ENCODE data around the gene DPEP1.
"Not testable (repeated sequence)": the region's sequence is repeated elsewhere in the genome, so short reads cannot be mapped to it uniquely, and the experiment has no call there.

The DPEP1 gene

DNA sequence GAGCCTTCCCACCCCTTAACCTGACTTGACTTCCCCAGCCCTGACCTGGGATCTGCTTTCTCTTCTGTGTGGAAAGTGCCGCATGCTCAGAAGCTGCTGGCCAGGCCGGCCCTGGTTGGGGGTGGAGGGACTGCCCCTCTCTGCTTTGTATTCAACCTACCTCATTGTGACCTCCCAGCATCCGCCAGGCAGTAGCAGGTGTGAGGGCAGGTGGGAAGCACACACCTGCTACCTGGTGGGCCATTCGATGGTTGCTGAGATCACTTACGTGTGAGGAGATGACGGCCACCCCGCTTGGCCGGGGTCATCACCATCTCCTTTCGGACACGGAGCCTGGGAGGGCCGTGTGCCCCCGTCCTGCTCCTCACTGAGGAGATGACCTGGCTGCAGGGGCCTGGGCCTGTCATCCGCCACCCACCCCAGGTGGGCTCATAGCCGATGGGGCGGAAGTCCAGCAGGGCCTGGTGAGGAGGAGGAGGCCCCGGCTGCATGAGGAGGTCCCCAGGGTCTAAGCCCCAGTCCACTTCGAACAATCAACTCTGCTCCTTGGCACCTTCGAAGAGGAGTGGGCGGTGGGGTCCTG lies 30.7 kb upstream of the DPEP1 start:
- TF ChIP-seq, protein P1, sequence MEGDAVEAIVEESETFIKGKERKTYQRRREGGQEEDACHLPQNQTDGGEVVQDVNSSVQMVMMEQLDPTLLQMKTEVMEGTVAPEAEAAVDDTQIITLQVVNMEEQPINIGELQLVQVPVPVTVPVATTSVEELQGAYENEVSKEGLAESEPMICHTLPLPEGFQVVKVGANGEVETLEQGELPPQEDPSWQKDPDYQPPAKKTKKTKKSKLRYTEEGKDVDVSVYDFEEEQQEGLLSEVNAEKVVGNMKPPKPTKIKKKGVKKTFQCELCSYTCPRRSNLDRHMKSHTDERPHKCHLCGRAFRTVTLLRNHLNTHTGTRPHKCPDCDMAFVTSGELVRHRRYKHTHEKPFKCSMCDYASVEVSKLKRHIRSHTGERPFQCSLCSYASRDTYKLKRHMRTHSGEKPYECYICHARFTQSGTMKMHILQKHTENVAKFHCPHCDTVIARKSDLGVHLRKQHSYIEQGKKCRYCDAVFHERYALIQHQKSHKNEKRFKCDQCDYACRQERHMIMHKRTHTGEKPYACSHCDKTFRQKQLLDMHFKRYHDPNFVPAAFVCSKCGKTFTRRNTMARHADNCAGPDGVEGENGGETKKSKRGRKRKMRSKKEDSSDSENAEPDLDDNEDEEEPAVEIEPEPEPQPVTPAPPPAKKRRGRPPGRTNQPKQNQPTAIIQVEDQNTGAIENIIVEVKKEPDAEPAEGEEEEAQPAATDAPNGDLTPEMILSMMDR (IDR thresholded peaks at IDR 0.05; ENCODE audit: extremely low read depth, missing control alignments): no peak
- DNase-seq (ENCODE audit: low spot score): no peak

DNA sequence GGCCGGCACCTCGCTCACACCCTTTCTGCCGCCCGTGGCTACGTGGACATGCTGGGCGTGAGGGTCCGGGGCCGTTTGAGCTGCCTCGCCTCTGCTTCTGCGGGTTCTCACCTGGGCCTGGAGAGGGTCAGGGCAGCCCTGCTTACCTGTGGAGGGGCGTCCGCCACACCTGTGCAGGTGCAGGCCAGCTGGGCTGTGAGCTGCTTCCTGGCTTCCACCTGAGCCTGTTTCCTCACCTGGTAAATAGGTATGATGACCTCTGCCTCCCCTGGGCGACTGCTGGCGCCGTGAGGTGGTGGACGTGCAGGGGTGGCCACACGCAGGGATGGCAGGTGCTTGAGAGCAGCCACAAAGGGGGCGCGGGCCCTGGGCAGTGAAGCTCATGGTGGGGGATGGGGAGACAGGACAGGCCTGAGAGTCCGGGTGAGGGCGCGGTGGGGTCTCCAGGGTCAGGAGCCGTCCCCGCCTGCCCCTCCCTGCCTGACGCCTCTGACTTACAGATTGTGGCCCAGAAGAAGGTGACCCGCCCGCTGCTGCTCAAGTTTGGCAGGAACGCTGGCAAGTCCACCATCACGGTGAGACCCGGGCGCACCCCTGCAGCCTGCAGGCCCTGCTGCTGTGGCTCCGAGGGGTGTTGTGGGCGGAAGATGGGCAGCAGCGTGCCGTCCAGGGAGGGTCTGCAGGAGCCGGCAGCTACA lies 30.1 kb upstream of the DPEP1 start:
- DNase-seq (ENCODE audit: low spot score): no peak
- TF ChIP-seq, protein P1 (IDR thresholded peaks at IDR 0.05; ENCODE audit: extremely low read depth, missing control alignments): no peak

DNA sequence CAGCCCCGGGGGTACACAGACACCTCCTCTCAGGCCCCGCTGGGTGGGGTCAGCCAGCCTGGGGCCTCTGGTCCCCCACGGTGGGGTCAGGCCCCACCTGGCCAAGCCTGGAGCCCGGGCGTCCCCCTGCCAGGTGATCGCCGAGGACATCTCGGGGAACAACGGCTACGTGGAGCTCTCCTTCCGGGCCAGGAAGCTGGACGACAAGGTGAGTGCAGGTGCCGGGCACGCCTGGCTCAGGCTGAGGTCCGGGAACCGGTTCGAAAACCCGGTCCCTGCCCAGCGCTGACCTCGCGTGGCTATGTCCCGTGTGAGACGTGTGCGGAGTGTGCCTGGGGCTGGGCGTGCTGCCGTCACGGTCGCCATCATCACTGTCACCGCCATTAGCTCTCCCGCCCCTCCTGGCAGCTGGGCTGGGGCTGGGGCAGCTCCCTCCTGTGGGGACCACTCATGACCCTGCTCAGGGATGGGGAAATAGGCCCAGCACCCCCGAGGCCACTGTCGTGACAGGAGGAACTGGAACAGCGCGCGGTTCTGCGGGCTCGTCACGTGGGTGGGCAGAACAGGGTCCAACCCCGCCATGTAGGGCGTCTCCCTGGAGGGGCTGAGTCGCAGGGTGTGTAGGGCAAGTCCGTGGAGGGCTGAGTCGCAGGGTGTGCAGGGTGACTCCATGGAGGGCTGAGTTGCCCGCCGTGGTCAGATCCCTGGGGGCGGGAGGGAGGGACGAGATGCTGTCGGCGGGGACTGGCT lies 29.4 kb upstream of the DPEP1 start:
- TF ChIP-seq, protein P1 (IDR thresholded peaks at IDR 0.05; ENCODE audit: extremely low read depth, missing control alignments): no peak

DNA sequence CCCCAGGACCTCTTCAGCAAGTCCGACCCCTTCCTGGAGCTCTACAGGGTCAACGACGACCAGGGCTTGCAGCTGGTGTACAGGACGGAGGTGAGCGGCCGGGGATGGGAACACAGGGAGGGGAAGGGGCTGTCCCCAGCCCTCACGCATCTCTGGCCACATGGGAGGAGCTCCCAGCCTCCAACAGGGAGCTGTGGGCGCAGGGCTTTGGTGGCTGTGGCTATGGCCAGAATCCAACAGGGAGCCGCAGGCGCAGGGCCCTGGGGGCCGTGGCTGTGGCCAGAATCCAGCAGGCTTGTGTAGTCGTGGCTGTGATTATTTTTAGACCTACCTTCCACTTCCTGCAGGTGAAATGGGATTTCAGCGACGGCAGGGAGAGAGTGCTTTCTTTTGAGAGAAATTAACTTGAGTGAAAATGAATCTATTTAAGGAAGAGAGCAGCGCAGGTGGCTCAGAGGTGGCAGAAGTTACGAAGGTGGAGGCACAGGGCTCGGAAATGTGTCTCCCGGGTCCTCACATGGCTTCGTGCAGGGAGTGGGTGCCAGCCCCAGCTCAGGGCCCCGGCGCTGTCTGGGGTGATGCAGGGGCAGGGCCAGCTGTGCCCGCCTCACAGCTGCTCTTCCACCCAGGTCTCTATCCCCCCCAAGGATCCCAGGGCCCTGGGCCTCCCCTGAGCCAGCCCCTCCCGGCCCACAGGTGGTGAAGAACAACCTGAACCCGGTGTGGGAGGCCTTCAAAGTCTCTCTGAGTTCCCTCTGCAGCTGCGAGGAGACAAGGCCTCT lies 28.5 kb upstream of the DPEP1 start:
- no peak for DNase-seq (ENCODE audit: low spot score)
- TF ChIP-seq, protein P1 (IDR thresholded peaks at IDR 0.05; ENCODE audit: extremely low read depth, missing control alignments): no peak

More for the DNA sequence above, 29.4 kb upstream of the DPEP1 start:
- no peak for DNase-seq (ENCODE audit: low spot score)

DNA sequence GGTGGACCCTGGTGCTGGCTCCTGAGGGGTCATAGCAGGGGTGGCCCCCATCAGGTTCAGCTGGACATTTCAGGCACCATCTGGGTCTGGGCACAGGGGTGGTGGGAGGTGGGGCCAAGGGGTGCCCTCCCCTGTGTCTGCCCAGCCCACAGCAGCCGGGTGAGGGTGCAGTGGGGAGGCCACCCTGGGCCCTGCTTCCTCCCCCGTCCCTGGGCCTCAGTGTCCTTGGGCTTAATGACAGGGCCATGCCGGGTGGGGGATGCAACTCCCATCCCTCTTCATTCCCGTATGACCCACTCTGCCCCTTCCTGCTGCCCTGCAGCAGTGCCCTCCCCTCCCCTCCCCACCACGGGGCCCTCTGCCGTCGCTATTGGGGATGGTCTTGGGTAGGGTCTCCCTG lies 27.2 kb upstream of the DPEP1 start:
- TF ChIP-seq, protein P1 (IDR thresholded peaks at IDR 0.05; ENCODE audit: extremely low read depth, missing control alignments): no peak
- DNase-seq (ENCODE audit: low spot score): no peak

DNA sequence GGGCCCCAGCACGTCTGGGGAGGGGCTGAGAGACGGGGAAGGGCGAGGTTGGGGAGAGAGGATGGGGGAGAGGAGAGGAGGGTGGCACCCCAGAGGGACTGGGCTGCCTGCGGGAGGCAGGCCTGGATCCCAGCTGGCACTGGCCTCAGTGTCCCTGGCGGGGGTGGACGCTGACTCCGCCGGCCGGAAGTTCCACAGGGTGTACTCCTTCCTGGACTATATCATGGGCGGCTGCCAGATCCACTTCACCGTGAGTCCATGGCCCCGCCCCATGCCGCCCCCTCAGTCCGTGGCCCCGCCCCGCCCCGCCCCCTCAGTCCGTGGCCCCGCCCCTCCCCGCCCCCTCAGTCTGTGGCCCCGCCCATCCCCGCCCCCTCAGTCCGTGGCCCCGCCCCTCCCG lies 26.6 kb upstream of the DPEP1 start:
- TF ChIP-seq, protein P1 (IDR thresholded peaks at IDR 0.05; ENCODE audit: extremely low read depth, missing control alignments): no peak
- no peak for DNase-seq (ENCODE audit: low spot score)

DNA sequence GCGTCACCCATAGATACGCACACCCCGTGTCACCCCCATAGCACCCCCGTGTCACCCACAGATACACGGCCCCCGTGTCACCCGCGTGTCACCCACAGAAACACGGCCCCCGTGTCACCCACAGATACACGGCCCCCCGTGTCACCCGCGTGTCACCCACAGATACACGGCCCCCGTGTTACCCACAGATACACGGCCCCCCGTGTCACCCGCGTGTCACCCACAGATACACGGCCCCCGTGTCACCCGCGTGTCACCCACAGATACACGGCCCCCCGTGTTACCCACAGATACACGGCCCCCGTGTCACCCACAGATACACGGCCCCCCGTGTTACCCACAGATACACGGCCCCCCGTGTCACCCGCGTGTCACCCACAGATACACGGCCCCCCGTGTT lies 25.8 kb upstream of the DPEP1 start:
- not testable (repeated sequence) for DNase-seq (ENCODE audit: low spot score)
